K562 (cell line): Measurements from ENCODE around the gene NUP155. TPM values are rescaled to one million over a fixed set of nuclear protein-coding genes. Genes with fewer than 3 reads are reported as not detected.
A peak's percentile ranks its signal among the peaks of the same experiment; 100 is the strongest.

Experiments used
- ATAC-seq: fragments of 200-7000 bp; cut with Tn5 transposase; 3 replicates; pipeline ENCODE4 v1.9.1; 2020; ENCODE audit warnings: moderate library complexity
- BruUV-seq: library from RNA; stranded (reverse); fragments of 400-500 nt; replicated peaks from 2 replicates; lab custom pipeline; 2021; lab: Mats Ljungman, UMichigan
- CTCF ChIA-PET: fragments of 300-600 bp; formaldehyde crosslinking; extraction: SDS; loops from one replicate; lab custom pipeline; 2021; ENCODE audit warnings: low intra/inter-chr PET ratio; lab: Yijun Ruan, JAX
- POLR2A ChIA-PET: fragments of 300-600, 350-650 bp; sonication (Branson Sonifier 250); formaldehyde crosslinking; extraction: SDS; loops from one replicate; lab custom pipeline; 2021; ENCODE audit warnings: antibody characterized with exemption, inconsistent platforms; lab: Yijun Ruan, JAX
- DNase-seq, 4 experiments: peaks; one replicate each; pipeline versions ENCODE4 v3.0.0 to v3.0.0-alpha.2; 2011 to 2018; ENCODE audit warnings: low spot score in 3 of 4, mixed read lengths in 3 of 4; ENCODE audit errors: extremely low read depth in 1 of 4
- FAIRE-seq: peaks from 2 replicates; lab custom pipeline; 2011; peaks lifted over from hg19 to GRCh38; lab: Jason Lieb, UNC
- H2AFZ ChIP-seq: 2 replicates; pipeline ENCODE4 v1.6.0; 2011; ENCODE audit warnings: low read depth, low read length, control low read depth, inconsistent platforms
- H3K27ac ChIP-seq: fragments of 200-600 bp; 3 replicates; pipeline ENCODE4 v1.8.0; 2011; ENCODE audit warnings: low read depth, mild to moderate bottlenecking, control low read depth, inconsistent platforms, low read length, moderate library complexity, mixed read lengths; ENCODE audit errors: extremely low read depth
- H3K27me3 ChIP-seq, 2 experiments: fragments of 300-600 bp in 1 of 2; 2 replicates in 1 of 2; 3 replicates in 1 of 2; pipeline versions ENCODE4 v1.6.0 to v1.8.0; 2011; ENCODE audit warnings: inconsistent platforms in 2 of 2, low read length in 2 of 2, mild to moderate bottlenecking in 1 of 2, mixed read lengths in 1 of 2, moderate library complexity in 1 of 2; ENCODE audit not compliant: control insufficient read depth in 2 of 2, insufficient read depth in 2 of 2
- H3K36me3 ChIP-seq: fragments of 300-600 bp; 3 replicates; pipeline ENCODE4 v1.8.0; 2011; ENCODE audit warnings: mild to moderate bottlenecking, low read length, inconsistent platforms; ENCODE audit not compliant: control insufficient read depth, insufficient read depth
- H3K4me1 ChIP-seq, 2 experiments: fragments of 200-600 bp in 1 of 2; replicated peaks in 1 of 2; 2 replicates in 1 of 2; 3 replicates in 1 of 2; pipeline versions ENCODE4 v1.5.1 to v1.8.0; 2011; ENCODE audit warnings: inconsistent platforms in 2 of 2, low read length in 2 of 2, mild to moderate bottlenecking in 1 of 2, mixed read lengths in 1 of 2, moderate library complexity in 1 of 2; ENCODE audit not compliant: control insufficient read depth in 2 of 2, insufficient read depth in 2 of 2
- H3K4me2 ChIP-seq: 2 replicates; pipeline ENCODE4 v1.6.1; 2011; ENCODE audit warnings: low read length, control low read depth, inconsistent platforms, mixed read lengths; ENCODE audit not compliant: insufficient read depth
- H3K4me3 ChIP-seq: fragments of 200-600 bp; sonication (generic), shearing (Covaris generic); 2 replicates; pipeline ENCODE4 v1.5.1; 2016; ENCODE audit warnings: control low read depth, inconsistent platforms
- H3K79me2 ChIP-seq: fragments of 200-600 bp; 3 replicates; pipeline ENCODE4 v1.8.0; 2011; ENCODE audit warnings: low read length, inconsistent platforms; ENCODE audit not compliant: control insufficient read depth, insufficient read depth
- H3K9ac ChIP-seq, 2 experiments: 2 replicates each; pipeline versions ENCODE4 v1.6.0 to v1.6.1; 2011; ENCODE audit warnings: low read depth in 2 of 2, low read length in 2 of 2, control low read depth in 1 of 2, inconsistent platforms in 1 of 2, mild to moderate bottlenecking in 1 of 2, mixed read lengths in 1 of 2; ENCODE audit not compliant: insufficient read depth in 1 of 2
- H3K9me1 ChIP-seq: one replicate; pipeline ENCODE4 v1.6.0; 2011; ENCODE audit warnings: inconsistent platforms, mild to moderate bottlenecking, low read length, moderate library complexity; ENCODE audit not compliant: control insufficient read depth, insufficient read depth
- H3K9me3 ChIP-seq: replicated peaks from 2 replicates; pipeline ENCODE4 v1.5.1; 2011; ENCODE audit warnings: low read depth, low read length, inconsistent platforms; ENCODE audit not compliant: control insufficient read depth, insufficient read depth
- H4K20me1 ChIP-seq: replicated peaks from 2 replicates; pipeline ENCODE4 v1.6.1; 2011; ENCODE audit warnings: low read length, inconsistent platforms, mixed read lengths; ENCODE audit not compliant: control insufficient read depth, insufficient read depth
- AFF1 ChIP-seq, 2 experiments: fragments of 450-650 bp; IDR thresholded peaks; 2 replicates each; pipeline ENCODE4 v1.6.1; 2018; ENCODE audit warnings: mild to moderate bottlenecking in 2 of 2, low read depth in 1 of 2; ENCODE audit not compliant: partially characterized antibody in 2 of 2
- CBFB ChIP-seq: sonication (generic); formaldehyde crosslinking; IDR thresholded peaks from 2 replicates; pipeline ENCODE4 v1.4.0; 2020; ENCODE audit warnings: mild to moderate bottlenecking, missing genetic modification reagents
- E2F3 ChIP-seq: fragments of 250-450 bp; sonication (Bioruptor Pico); IDR thresholded peaks from 2 replicates; pipeline ENCODE4 v1.4.0; 2020; ENCODE audit warnings: mild to moderate bottlenecking
- NCOA6 ChIP-seq: fragments of 450-650 bp; IDR thresholded peaks from 2 replicates; pipeline ENCODE4 v1.6.1; 2017; ENCODE audit warnings: mild to moderate bottlenecking
- PRPF4 ChIP-seq: fragments of 200-400 bp; formaldehyde crosslinking; IDR thresholded peaks from one replicate; pipeline ENCODE4 v1.6.1; 2017; ENCODE audit warnings: low read length, low read depth, mild to moderate bottlenecking; ENCODE audit not compliant: insufficient read depth, poor library complexity, severe bottlenecking
- SMAD3 ChIP-seq: fragments of 450-650 bp; formaldehyde crosslinking; conservative IDR thresholded peaks from 2 replicates; pipeline ENCODE4 v1.4.0; 2020; ENCODE audit warnings: mild to moderate bottlenecking
- SREBF2 ChIP-seq: sonication (generic); formaldehyde crosslinking; IDR thresholded peaks from 2 replicates; pipeline ENCODE4 v1.4.0; 2020; ENCODE audit warnings: mild to moderate bottlenecking, missing genetic modification reagents
- TRIM28 ChIP-seq: fragments of 450-650 bp; IDR thresholded peaks from 2 replicates; pipeline ENCODE4 v1.6.1; 2017
- VEZF1 ChIP-seq: fragments of 200-800 bp; sonication (Bioruptor generic); IDR thresholded peaks from 2 replicates; pipeline ENCODE4 v1.6.1; 2017; ENCODE audit warnings: missing genetic modification characterization, missing compliant biosample characterization
- XRCC3 ChIP-seq: fragments of 450-650 bp; IDR thresholded peaks from 2 replicates; pipeline ENCODE4 v1.6.1; 2017; ENCODE audit warnings: mild to moderate bottlenecking, moderate library complexity
- ZBTB34 ChIP-seq: fragments of 250-450 bp; sonication (Bioruptor Pico); IDR thresholded peaks from 2 replicates; pipeline ENCODE4 v1.8.0; 2021; ENCODE audit warnings: mild to moderate bottlenecking, moderate library complexity
- ZNF274 ChIP-seq: IDR thresholded peaks from 2 replicates; pipeline ENCODE4 v1.6.1; 2011; ENCODE audit warnings: low read depth, mild to moderate bottlenecking, low read length, moderate library complexity, borderline replicate concordance
- ZNF324 ChIP-seq: fragments of 250-450 bp; sonication (Bioruptor Pico); IDR thresholded peaks from 2 replicates; pipeline ENCODE4 v1.4.0; 2020; ENCODE audit warnings: mild to moderate bottlenecking
- in situ Hi-C: fragments of 300-500 bp; cut with MboI; formaldehyde crosslinking; loops from 4 replicates; pipeline ENCODE4 v1.15.0; 2018; ENCODE audit warnings: inconsistent platforms, mixed read lengths
- intact Hi-C: fragments of 100-400 bp; cut with micrococcal nuclease; formaldehyde crosslinking; loops from 2 replicates; pipeline ENCODE4 v1.14.2; 2022
- polyA plus RNA-seq, 8 experiments: library from polyadenylated mRNA; depleted of rRNA in 4 of 8; stranded (reverse) in 5 of 8; unstranded in 3 of 8; fragments of >200 nt; fragmentation: Nextera tagmentation in 2 of 8; fragmentation: Illumina TruSeq in 1 of 8; extraction: Ambion mirVana in 2 of 8; extraction: Trizol in 1 of 8; gene quantifications; 2 replicates each; pipeline versions ENCODE4 v1.2.1 to v1.2.3, GENCODE V29; 2011 to 2014; ENCODE audit warnings: inconsistent platforms in 1 of 8, missing spikeins in 1 of 8
- total RNA-seq, 7 experiments: library from RNA; depleted of rRNA in 6 of 7; stranded (reverse); fragments of >200 nt in 6 of 7; fragmentation: Illumina TruSeq in 2 of 7; extraction: Trizol in 2 of 7; gene quantifications; 2 replicates each; pipeline versions ENCODE4 v1.2.1 to v1.2.3, GENCODE V29; 2011 to 2021; ENCODE audit warnings: low replicate concordance in 1 of 7
- TF ChIP-seq, protein P1 (sequence below): fragments of 250-450 bp; sonication (Bioruptor Pico); IDR thresholded peaks from 2 replicates; pipeline ENCODE4 v1.5.1; 2021; ENCODE audit warnings: mild to moderate bottlenecking

Gene NUP155
- total and polyA plus RNA-seq, 9 of the 15 experiments (the other 6 are each of a cell fraction or from before 2014, with no cell fraction given): 39.3 to 130 (median 77.0) TPM

- H3K9ac ChIP-seq: no peak overlapping the region
- POLR2A ChIA-PET: interaction anchor here (1.0 kb wide), 1 partner anchor 45 kb away, joined by 4 read pairs; the partner anchor contains the start of gene NUP155
- H3K27me3 ChIP-seq: no peaks in the 10 kb centered on the region
- H2AFZ ChIP-seq: no peak overlapping the region
- ATAC-seq (no peak), DNase-seq (no peak), FAIRE-seq (no peak)
- no peak overlapping the region for H3K27ac ChIP-seq
- no peaks in the 10 kb centered on the region for H4K20me1 ChIP-seq
- no peaks in the 10 kb centered on the region for H3K4me1 ChIP-seq
- no peak overlapping the region for H3K4me3 ChIP-seq
- no peaks in the 10 kb centered on the region for H3K9me3 ChIP-seq
- CTCF ChIA-PET: no interaction called here
- no peaks in the 10 kb centered on the region for H3K79me2 ChIP-seq
- in situ Hi-C loops: no loop called here
- intact Hi-C loops: no loop called here
- H3K36me3 ChIP-seq: peaks cover 93% of the 10 kb centered on the region
- BruUV-seq: TSS peak; percentile 26
- no peaks in the 10 kb centered on the region for H3K9me1 ChIP-seq
- no peak overlapping the region for H3K4me2 ChIP-seq
- no peak for TF ChIP-seq ZBTB34
- TF ChIP-seq TRIM28: no peak
- no peak for TF ChIP-seq AFF1 (IDR thresholded peaks at IDR 0.05; ENCODE audit: low read depth in 1 of 2, partially characterized antibody in 2 of 2)
- no peak for TF ChIP-seq VEZF1 (CRISPR knock-in tag)
- no peak for TF ChIP-seq ZNF274
- TF ChIP-seq, protein P1, sequence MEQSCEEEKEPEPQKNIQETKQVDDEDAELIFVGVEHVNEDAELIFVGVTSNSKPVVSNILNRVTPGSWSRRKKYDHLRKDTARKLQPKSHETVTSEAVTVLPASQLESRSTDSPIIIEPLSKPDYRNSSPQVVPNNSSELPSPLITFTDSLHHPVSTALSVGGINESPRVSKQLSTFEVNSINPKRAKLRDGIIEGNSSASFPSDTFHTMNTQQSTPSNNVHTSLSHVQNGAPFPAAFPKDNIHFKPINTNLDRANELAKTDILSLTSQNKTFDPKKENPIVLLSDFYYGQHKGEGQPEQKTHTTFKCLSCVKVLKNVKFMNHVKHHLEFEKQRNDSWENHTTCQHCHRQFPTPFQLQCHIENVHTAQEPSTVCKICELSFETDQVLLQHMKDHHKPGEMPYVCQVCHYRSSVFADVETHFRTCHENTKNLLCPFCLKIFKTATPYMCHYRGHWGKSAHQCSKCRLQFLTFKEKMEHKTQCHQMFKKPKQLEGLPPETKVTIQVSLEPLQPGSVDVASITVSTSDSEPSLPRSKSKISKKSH (CRISPR knock-in tag): no peak
- no peak for TF ChIP-seq CBFB
- TF ChIP-seq XRCC3: no peak
- TF ChIP-seq PRPF4: no peak
- TF ChIP-seq ZNF324 (CRISPR knock-in tag): no peak
- TF ChIP-seq SMAD3 (CRISPR knock-in tag): no peak
- no peak for TF ChIP-seq E2F3 (CRISPR knock-in tag)
- no peak for TF ChIP-seq SREBF2 (CRISPR knock-in tag)
- no peak for TF ChIP-seq NCOA6
These were observed 44.4 kb downstream of the NUP155 start for GRCh38 chr5:37326536-37326935.
